GM21367 (cell line): ENCODE results near the gene DACT3.
A peak's percentile ranks its signal among the peaks of the same experiment; 100 is the strongest.
"Not testable (repeated sequence)": the region's sequence is repeated elsewhere in the genome, so short reads cannot be mapped to it uniquely, and the experiment has no call there.

Experiments
- ATAC-seq: cut with Tn5 transposase; IDR thresholded peaks from one replicate; pipeline ENCODE4 v1.9.1; 2021; ENCODE audit not compliant: unreplicated experiment

Gene DACT3

DNA sequence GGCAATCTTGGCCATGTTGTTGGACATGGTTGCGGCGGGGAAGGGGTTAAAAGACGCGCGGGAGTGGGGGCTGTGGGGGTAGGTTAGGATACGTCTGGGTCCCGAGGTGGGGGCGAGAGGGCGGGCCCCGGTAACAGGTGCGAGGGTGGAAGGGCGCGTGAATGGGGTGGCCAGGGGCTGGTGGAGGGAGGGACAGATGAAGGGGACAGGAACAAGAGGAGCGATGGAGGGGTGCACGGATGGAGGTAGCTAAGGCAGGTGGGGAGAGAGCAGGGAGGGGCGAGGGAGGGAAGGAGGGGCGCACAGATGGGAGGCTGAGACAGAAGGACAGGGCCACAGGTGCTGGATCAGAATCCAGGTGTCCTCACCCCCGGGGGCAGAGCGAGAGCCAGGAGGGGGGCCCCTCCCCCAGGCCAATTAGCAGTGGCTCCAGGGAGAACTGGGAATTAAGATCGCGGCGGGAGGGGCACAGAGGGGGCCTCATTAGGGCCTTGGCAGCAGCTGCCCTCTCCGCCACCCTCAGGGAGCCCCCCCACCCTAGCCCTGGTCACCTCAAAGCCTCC, 26.2 kb downstream of the DACT3 start:
- ATAC-seq: no peak

GRCh38 chr19:46634045-46634655, 26.8 kb downstream of the DACT3 start:
- peak; percentile 44 for ATAC-seq

GRCh38 chr19:46633130-46633529, 27.9 kb downstream of the DACT3 start:
- no peak for ATAC-seq

DNA sequence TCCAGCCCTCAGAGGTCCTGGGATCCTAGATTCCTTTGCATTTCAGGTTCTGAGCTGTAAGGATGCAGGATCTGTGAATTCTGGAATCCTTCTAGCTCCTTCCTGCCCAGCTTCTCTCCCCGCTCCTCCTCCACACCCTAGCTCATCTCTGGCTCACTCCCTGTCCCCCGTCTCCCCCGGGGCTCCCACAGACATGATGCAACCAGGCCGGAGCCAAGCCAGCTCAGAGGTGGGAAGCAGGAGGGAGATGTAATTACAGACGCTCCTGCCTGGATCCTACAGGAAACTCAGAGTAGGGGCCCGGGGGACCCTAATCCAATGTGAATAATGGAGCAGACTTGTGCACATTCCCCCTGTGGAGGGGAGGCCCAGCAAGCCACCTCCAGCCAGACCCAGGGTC, 29.5 kb downstream of the DACT3 start:
- ATAC-seq: no peak

GRCh38 chr19:46630586-46631205, 30.3 kb downstream of the DACT3 start:
- ATAC-seq: no peak

DNA sequence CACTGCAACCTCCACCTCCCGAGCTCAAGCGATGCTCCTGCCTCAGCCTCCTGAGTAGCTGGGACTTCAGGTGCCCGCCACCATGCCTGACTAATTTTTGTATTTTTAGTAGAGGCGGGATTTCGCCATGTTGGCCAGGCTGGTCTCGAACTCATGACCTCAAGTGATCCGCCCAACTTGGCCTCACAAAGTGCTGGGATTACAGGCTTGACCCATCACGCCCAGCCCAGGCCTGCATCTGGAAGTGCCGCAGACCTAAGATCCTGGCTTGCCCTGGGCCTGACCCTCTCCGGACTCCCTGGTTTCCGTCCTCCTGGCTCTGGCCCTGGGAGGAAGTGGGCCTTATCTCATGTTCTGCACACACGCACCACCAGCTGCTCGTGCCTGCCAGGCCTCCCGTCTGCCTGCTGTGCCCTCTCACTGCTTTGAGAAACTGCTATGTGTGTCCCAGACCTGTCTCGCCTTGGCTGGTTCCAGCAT, 31.4 kb downstream of the DACT3 start:
- ATAC-seq: no peak

GRCh38 chr19:46628970-46629369, 32.0 kb downstream of the DACT3 start:
- not testable (repeated sequence) for ATAC-seq

GRCh38 chr19:46626446-46626845, 34.5 kb downstream of the DACT3 start:
- no peak for ATAC-seq

- no peak for ATAC-seq
Observed at GRCh38 chr19:46625731-46626130, 35.3 kb downstream of the DACT3 start.

DNA sequence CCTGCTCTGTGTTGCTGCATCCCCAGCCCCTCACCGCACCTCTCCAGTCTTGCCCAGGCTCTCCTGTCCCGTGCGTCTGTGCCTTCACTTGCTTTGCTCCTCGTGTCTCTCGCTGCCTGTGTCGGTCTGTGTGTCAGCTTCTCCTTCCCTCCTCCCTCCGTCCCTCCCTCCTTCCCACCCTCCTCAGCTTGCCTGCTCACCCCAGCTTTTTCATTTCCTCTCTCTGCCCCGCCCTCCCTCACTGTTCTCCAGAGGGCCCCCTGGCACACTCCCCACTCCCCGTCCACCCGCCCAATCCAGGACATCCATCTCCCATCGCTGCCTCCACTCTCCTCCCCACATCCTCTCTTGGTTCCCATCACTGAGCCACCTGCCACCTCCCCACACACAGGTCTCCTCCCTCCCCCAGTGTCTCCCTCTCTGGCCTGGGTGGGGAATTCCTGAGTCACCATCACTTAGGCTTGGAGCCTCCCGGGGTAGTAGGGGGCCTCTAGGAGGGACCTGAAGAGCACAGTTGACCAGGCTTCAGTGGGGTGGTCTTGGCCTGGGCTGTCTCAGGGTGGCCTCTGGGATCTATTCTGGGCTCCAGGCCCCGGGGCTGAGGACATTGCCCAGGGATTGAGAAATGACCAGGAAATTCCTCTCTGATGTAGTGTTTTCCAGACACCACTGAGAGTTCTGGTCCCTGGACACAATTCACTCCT, 35.9 kb downstream of the DACT3 start, which contains the start of gene PTGIR:
PTGIR (minus strand) TSS at position 132 of the 704 bp plus-strand sequence. CDS start 864 bp downstream, outside the sequence.
- no peak for ATAC-seq

DNA sequence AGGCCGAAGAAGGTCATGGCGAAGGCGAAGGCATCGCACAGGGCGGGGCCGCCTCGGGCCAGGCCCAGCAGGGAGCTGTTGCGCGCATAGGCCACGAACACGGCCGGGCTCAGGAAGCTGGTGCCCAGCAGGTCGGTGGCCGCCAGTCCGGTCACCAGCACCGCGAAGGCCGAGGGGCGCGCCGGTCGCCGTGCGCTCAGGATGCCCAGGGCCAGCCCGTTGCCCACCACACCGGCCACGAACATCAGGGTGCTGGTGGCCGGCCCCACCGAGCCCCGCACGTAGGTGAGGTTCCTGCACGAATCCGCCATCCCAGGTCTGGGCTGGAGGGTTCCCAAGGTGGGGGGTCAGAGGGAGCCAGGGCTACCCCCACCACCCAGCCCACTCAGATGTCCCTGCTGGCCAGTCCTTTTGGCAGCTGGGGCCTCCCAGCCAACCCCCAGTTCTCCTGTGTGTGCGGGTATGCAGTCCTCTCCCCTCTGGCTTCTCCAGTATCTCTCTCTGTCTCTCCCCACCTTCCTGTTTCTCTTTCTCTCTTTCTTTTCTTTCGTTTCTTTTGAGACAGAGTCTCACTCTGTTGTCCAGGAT, 37.0 kb downstream of the DACT3 start:
- ATAC-seq: no peak

- no peak for ATAC-seq
Observed at GRCh38 chr19:46622118-46622446, 38.9 kb downstream of the DACT3 start.

GRCh38 chr19:46621191-46622117, 39.5 kb downstream of the DACT3 start:
- ATAC-seq: no peak

DNA sequence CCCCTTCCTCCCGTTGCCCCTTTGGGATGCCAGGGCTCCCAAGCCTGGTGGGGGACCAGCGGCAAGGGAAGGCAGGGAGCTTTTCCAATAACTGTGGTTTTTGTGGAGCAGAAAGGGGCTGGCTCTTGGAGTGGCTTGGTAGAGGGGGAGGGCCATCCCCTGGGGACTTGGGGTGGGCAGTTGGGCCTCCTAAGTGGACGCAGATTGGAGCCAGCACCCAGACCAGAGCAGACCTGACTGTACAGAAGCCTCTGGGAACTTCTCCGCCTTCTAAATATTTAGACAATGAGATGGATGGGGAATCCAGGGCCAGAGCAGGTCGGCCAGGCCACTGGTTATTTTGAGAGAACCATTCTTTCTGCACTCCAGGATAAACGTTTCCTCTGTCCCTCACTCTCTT, 40.3 kb downstream of the DACT3 start:
- ATAC-seq: no peak

DNA sequence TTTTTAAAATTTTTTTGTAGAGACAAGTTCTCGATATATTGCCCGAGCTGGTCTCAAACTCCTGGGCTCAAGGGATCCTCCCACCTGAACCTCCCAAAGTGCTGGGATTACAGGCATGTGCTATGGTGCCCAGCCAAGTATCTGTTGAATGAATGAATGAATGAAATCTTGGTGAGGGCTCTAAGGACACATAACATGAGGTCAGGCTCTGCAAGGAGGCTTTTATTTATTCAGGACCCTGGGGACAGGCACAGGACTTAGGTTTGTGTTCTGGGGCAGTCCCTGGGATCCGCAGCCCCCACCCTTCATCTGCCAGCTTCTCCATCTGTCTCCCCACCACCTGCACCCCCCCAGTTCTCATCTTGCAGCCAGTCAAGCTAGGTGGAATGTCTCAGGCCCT, 40.7 kb downstream of the DACT3 start:
- no peak for ATAC-seq

DNA sequence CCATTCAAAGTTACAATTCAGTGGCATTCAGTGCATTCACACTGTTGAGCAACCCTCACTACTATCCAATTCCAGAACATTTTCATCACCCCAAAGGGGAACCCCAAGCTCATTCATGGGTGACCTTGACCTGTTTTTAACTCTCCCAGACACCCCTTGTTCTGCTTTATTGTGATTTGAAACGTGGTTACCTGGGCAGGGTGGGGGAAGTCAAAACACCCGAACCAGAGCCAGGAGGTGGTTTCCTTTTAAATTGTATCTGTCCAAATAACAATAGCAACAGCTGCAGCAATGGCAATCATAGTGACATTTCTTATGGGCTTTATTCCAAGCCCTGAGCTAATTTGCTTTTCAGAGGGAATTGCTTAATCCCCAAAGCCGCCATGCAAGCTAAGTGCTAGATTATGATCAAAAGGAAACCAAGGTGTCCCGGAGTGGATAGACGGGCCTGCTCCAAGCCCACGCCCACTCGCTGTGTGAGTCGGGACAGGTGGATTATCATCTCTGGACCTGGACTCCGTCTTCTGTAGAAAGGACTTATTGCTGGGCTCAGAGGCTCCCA, 42.2 kb downstream of the DACT3 start:
- no peak for ATAC-seq

DNA sequence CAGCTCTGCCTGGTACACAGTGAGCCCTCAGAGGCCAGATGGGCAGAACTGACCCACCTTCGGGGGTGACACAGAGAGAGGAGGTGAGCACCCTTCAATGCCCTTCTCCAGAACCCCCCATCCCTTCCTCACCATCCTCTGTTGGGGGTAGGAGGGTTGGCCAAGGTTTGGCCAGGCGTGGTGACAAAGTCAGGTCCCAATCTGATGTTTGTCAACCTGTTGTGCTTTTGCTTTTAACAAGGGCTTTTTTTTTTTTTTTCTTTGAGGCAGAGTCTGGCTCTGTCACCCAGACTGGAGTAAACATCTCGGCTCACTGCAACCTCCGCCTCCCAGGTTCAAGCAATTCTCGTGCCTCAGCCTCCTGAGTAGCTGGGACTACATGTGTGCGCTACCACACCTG, 43.4 kb downstream of the DACT3 start:
- ATAC-seq: no peak

DNA sequence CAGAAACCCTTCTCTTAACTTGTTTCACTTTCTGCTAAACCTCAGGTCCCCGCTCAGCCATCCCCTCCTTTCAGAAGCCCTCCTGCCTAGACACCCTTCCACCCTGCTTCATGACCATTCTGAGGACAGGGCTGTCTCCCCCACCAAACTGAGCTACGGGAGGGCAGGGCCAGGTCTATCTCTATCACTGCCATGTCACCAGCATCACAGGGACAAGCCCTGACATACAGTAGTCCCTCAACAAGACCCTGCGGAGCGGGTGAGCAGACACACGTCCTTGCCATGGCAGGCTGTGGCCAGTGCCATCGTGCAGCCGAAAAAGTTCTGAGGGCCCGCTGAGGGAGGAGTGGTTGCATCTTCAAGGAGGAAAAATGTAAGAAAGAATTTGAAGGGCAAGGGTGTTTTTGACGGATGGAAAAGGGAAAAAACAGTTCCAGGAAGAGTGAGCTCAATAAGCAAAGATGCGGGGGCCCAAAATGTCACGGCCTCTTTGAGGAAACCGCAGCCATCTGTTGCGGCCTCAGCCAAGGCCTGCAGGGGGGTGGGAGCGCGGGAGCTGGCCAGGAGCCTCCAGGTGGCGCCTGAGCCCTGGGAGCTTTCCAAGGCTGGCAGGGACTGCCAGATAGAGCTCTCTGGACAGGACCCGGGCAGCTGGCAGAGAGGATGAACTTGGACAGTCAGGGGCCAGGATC, 44.2 kb downstream of the DACT3 start:
- ATAC-seq: no peak

DNA sequence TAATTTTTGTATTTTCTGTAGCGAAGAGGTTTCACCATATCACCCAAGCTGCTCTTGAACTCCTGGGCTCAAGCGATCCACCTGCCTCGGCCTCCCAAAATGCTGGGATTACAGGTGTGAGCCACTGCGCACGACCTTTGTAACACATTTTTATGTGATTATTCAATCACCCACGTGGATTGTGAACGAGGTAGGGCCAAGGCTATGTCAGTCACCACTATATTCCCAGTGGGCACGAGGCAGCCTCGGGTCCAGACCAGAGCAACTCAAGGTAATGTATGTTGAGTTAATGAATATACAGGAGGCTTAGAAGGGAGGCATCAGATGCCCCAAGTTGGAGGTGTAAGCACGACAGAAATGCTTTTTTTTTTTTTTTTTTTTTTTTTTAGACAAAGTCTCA, 45.0 kb downstream of the DACT3 start:
- ATAC-seq: no peak
